ENCODE results near the gene ZWILCH. TPM values are rescaled to one million over a fixed set of nuclear protein-coding genes. Genes with fewer than 3 reads are reported as not detected.

The ZWILCH gene
- total RNA-seq (2012; rRNA removed): 22.2 and 28.1 TPM in 2 replicates
- polyA plus RNA-seq (2012; rRNA removed): 10.3 and 10.5 TPM in 2 replicates
- polyA plus RNA-seq (2012; cell fraction: cytosol; rRNA removed): 0.92 and 4.1 TPM in 2 replicates
- polyA plus RNA-seq (2012; cell fraction: nucleus; rRNA removed; ENCODE audit: low replicate concordance): 0.90 and 11.2 TPM in 2 replicates
- Bru-seq, nascent RNA: percentile 52 among the genes with signal in this experiment
- BruChase-seq, experiment 1, labeled RNA remaining after a 6-hour chase: percentile 64 among the genes with signal in this experiment
- BruChase-seq, experiment 2, labeled RNA remaining after a 2-hour chase: percentile 59 among the genes with signal in this experiment
- long read RNA-seq, transcript ZWILCH-201 (19 exons, 3,960 nt): major isoform, 15 of 26 reads
- long read RNA-seq, partial matches to known transcripts: 4 of 26 reads
- long read RNA-seq, other reads (novel, unspliced or antisense): 6 of 26 reads

DNA sequence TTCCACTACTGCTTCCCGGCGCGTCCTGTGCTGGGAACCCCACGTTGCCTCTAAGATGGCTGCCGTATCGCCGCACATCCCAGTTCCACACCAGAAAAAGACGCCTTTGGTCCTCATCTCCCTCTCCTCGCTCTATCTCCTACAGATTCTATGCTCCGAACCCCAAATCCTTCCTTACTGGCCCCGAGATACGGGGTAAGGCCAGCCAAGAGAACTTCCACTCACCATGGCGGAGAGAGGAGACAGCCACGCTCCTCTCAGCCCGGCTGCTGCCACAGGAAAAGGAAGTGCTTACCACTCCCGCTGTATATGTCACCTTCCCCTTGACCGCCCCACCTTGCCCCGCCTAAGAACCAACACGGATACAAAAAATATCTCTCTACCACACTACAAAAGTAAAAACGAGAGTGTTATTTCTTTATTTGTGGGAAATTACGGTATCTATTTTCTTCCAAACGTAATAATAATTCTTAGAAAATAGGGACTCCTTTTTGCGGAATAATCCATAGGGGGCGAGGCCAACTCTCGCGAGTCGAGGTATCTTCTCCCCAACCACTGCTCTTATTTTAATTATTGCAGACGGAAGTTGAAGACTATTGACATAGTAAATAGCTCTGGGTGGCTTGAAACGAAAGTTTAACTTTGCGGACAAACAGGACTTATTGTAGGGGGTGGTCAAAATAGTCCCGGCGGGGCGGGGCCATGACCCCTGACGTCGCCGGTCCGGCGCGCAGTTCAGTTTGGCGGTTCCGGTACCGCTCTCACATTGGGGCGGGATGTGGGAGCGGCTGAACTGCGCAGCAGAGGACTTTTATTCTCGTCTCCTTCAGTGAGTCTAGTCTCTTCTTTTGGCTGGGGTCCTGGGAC is at the start of gene ZWILCH, which contains the start of gene RPL4:
ZWILCH (plus strand) TSS at position 764 of the 867 bp plus-strand sequence; CDS start at position 777, 13 bp downstream.
RPL4 (minus strand) TSS at position 293 of the 867 bp plus-strand sequence; CDS start at position 228, 65 bp downstream.
- ChIA-PET POLR2A (ENCODE audit: unreplicated experiment) (interaction anchor here (0.6 kb wide), 2 partner anchors 20 to 326 kb away, joined by 3 read pairs; no protein-coding TSS in a partner anchor), CTCF (no interaction called here)
- intact Hi-C loops (cut with micrococcal nuclease): loop anchor here (1.0 to 10.0 kb wide), 3 partner anchors 200 to 543 kb away; partner anchors contain the start of gene SMAD6
- peak within 1 kb of the TSS; percentile 80 for H3K18ac ChIP-seq (ENCODE audit: low read depth, low read length)
- H2BK120ac ChIP-seq (ENCODE audit: low read depth, low read length): peak within 1 kb of the TSS; percentile 95
- no peaks in the 10 kb centered on the region for H3K9me1 ChIP-seq (ENCODE audit: insufficient read depth, low read length)
- H3K79me1 ChIP-seq (ENCODE audit: low read depth in 1 of 2, low read length in 2 of 2): peaks cover 15 to 37% of the 10 kb centered on the region in 2 experiments
- ATAC-seq (ENCODE audit: low read depth) (peak; percentile 87), DNase-seq (peak; percentile 87)
- peak within 1 kb of the TSS; percentile 91 to 93 for H4K8ac ChIP-seq (ENCODE audit: low read depth in 2 of 2, low read length in 2 of 2)
- in situ Hi-C loops (cut with MboI; ENCODE audit: low sequenced_read_pairs): no loop called here
- H3K4me3 ChIP-seq (ENCODE audit: insufficient read depth, low read depth, low read length): peak within 1 kb of the TSS; percentile 59
- peak within 1 kb of the TSS; percentile 95 for H3K56ac ChIP-seq (ENCODE audit: extremely low read depth, insufficient read depth, low read length)
- peaks cover 1% of the 10 kb centered on the region; the same call in 1 of the 2 replicates for H3K4me1 ChIP-seq (ENCODE audit: control insufficient read depth, insufficient read depth, low read length)
- peaks cover 41% of the 10 kb centered on the region for H4K20me1 ChIP-seq (ENCODE audit: insufficient read depth, low read length)
- H3K36me3 ChIP-seq (ENCODE audit: control insufficient read depth, insufficient read depth, low read length): peaks cover 22% of the 10 kb centered on the region
- peak within 1 kb of the TSS; percentile 98 for H4K91ac ChIP-seq (ENCODE audit: insufficient read depth, low read depth, low read length)
- H4K5ac ChIP-seq (ENCODE audit: low read depth, low read length): peak within 1 kb of the TSS; percentile 88
- peak within 1 kb of the TSS; percentile 100 for H3K14ac ChIP-seq (replicated peaks; ENCODE audit: low read depth, low read length)
- peak within 1 kb of the TSS; percentile 97 for H2AFZ ChIP-seq (replicated peaks; ENCODE audit: low read length, poor library complexity)
- H2BK20ac ChIP-seq (ENCODE audit: low read depth, low read length): peak within 1 kb of the TSS; percentile 57; the same call in 1 of the 2 replicates
- H2AK5ac ChIP-seq (ENCODE audit: low read depth, low read length): peak within 1 kb of the TSS; percentile 97
- H3K27ac ChIP-seq (ENCODE audit: insufficient read depth, low read length): peak within 1 kb of the TSS; percentile 95
- H3K27me3 ChIP-seq (ENCODE audit: control insufficient read depth, insufficient read depth, low read length): no peaks in the 10 kb centered on the region
- peak within 1 kb of the TSS; percentile 94 for H3K9ac ChIP-seq (ENCODE audit: low read depth, low read length)
- peak within 1 kb of the TSS; percentile 100 for H3K4ac ChIP-seq (ENCODE audit: low read depth, low read length)
- H2AK9ac ChIP-seq (replicated peaks; ENCODE audit: low read depth, low read length, poor library complexity): peak within 1 kb of the TSS; percentile 94
- dilution Hi-C loops (cut with HindIII; ENCODE audit: low sequenced_read_pairs, unreplicated experiment): no loop called here
- no TSS peak for BruUV-seq (replicated peaks)
- H3K23ac ChIP-seq (ENCODE audit: low read depth, low read length): peak within 1 kb of the TSS; percentile 100
- no peaks in the 10 kb centered on the region for H3K9me3 ChIP-seq (ENCODE audit: control insufficient read depth, insufficient read depth, low read length)
- TF ChIP-seq POLR2A (IDR thresholded peaks at IDR 0.05; ENCODE audit: low read depth, low read length): peak; percentile 98
- peak; percentile 92 for TF ChIP-seq MXI1 (IDR thresholded peaks at IDR 0.05; ENCODE audit: borderline replicate concordance, low read depth, low read length)
- no peak for TF ChIP-seq CEBPB (IDR thresholded peaks at IDR 0.05; ENCODE audit: low read depth, low read length)
- TF ChIP-seq RAD21 (IDR thresholded peaks at IDR 0.05; ENCODE audit: low read length): no peak
- 0 out of 2 replicates have a peak, but pooled peaks have one; percentile 4 for TF ChIP-seq CHD1 (IDR thresholded peaks at IDR 0.05; ENCODE audit: low read depth, low read length)
- TF ChIP-seq BHLHE40 (IDR thresholded peaks at IDR 0.05; ENCODE audit: low read depth, low read length): no peak
- peak; percentile 12; the same call in 1 of the 2 replicates for TF ChIP-seq MAZ (IDR thresholded peaks at IDR 0.05; ENCODE audit: borderline replicate concordance, low read depth, low read length)
- peak within 1 kb of the TSS; percentile 74; the same call in 2 of the 3 replicates for H2BK15ac ChIP-seq (ENCODE audit: low read depth, low read length)
- peak within 1 kb of the TSS; percentile 99 for H3K4me2 ChIP-seq (ENCODE audit: low read depth, low read length)
- whole genome bisulfite sequencing, 2 experiments (ENCODE audit: extremely low coverage in 2 of 2, insufficient read length in 1 of 2): 0% methylated on average over 22 of the region's 46 CpGs; no CpG with 5 or more reads in 1 of the 2 experiments
- H2BK5ac ChIP-seq (ENCODE audit: low read depth, low read length, poor library complexity, severe bottlenecking): peak within 1 kb of the TSS; percentile 97
